Upper lobe of left lung (tissue), 4 donors: Measurements from ENCODE around the gene SPIN2A.

Experiments used
- CTCF ChIP-seq, 6 experiments: fragments of 450-650 bp in 4 of 6; fragments of 200-600 bp in 2 of 6; sonication (generic) in 2 of 6; IDR thresholded peaks; one replicate each; pipeline ENCODE4 v1.5.1; 2016 to 2019; ENCODE audit warnings: antibody characterized with exemption in 6 of 6
- POLR2A ChIP-seq, 4 donors: fragments of 450-650 bp; IDR thresholded peaks; one replicate each; pipeline ENCODE4 v1.5.1; 2016 to 2017; ENCODE audit warnings: antibody characterized with exemption in 4 of 4, mild to moderate bottlenecking in 2 of 4

- peak in 1 of 6 experiments; percentile 33 for TF ChIP-seq CTCF (IDR thresholded peaks at IDR 0.05)
- TF ChIP-seq POLR2A (IDR thresholded peaks at IDR 0.05) = no peak
These were observed 19.3 kb upstream of the SPIN2A start for GRCh38 chrX:57156397-57157049.
